Vagina (tissue), 2 donors: Measurements from ENCODE around the gene PPM1D. TPM values are rescaled to one million over a fixed set of nuclear protein-coding genes. Genes with fewer than 3 reads are reported as not detected.

Experiments used
- DNase-seq, 2 donors: peaks; one replicate each; pipeline ENCODE4 v3.0.0-alpha.2; 2017; ENCODE audit errors: extremely low spot score in 2 of 2
- H3K27ac ChIP-seq: fragments of 200-600 bp; sonication (generic); one replicate; pipeline ENCODE4 v1.5.1; 2019
- H3K27me3 ChIP-seq: fragments of 200-600 bp; sonication (generic); one replicate; pipeline ENCODE4 v1.5.1; 2019
- H3K36me3 ChIP-seq, 2 donors: fragments of 200-600 bp; sonication (generic); one replicate each; pipeline ENCODE4 v1.5.1; 2017 to 2019
- H3K4me1 ChIP-seq: fragments of 200-600 bp; sonication (generic); one replicate; pipeline ENCODE4 v1.5.1; 2019
- H3K4me3 ChIP-seq, 2 donors: fragments of 200-600 bp; sonication (generic); 1 replicate in 1 of 2; 2 replicates in 1 of 2; pipeline ENCODE4 v1.5.1; 2016 to 2019
- H3K9me3 ChIP-seq: fragments of 200-600 bp; sonication (generic); one replicate; pipeline ENCODE4 v1.5.1; 2019
- CTCF ChIP-seq, 3 experiments: fragments of 450-650 bp in 2 of 3; fragments of 200-600 bp in 1 of 3; sonication (generic) in 1 of 3; IDR thresholded peaks; one replicate each; pipeline ENCODE4 v1.5.1; 2017 to 2019; ENCODE audit warnings: antibody characterized with exemption in 3 of 3, mild to moderate bottlenecking in 2 of 3, moderate library complexity in 2 of 3
- POLR2A ChIP-seq, 2 donors: fragments of 450-650 bp; IDR thresholded peaks; one replicate each; pipeline ENCODE4 v1.6.1; 2017; ENCODE audit warnings: antibody characterized with exemption in 2 of 2, mild to moderate bottlenecking in 2 of 2, moderate library complexity in 2 of 2
- POLR2AphosphoS5 ChIP-seq, 2 donors: sonication (generic); formaldehyde crosslinking; IDR thresholded peaks; one replicate each; pipeline ENCODE4 v1.9.0; 2017; ENCODE audit warnings: antibody characterized with exemption in 2 of 2, mild to moderate bottlenecking in 2 of 2, low read depth in 1 of 2; ENCODE audit not compliant: insufficient read depth in 1 of 2
- intact Hi-C: fragments of 100-400 bp; cut with DNase I; formaldehyde crosslinking; loops from one replicate; pipeline ENCODE4 v1.15.1; 2023
- total RNA-seq: library from RNA; depleted of rRNA; stranded (reverse); fragments of >200 nt; gene quantifications from one replicate; pipeline ENCODE4 v1.2.3, GENCODE V29; 2016

PPM1D gene
- total RNA-seq, 1 donor from 2014 or later = 9.8 TPM

GRCh38 chr17:60680754-60681153 lies 80.8 kb downstream of the PPM1D start:
- H3K27me3 ChIP-seq = no peaks in the 10 kb centered on the region
- peaks cover 0 to 3% of the 10 kb centered on the region in 2 donors for H3K36me3 ChIP-seq
- no peak overlapping the region for H3K4me3 ChIP-seq
- DNase-seq = no peak
- intact Hi-C loops = no loop called here
- no peaks in the 10 kb centered on the region for H3K9me3 ChIP-seq
- no peak for TF ChIP-seq CTCF (IDR thresholded peaks at IDR 0.05)
- no peak for TF ChIP-seq POLR2A (IDR thresholded peaks at IDR 0.05)
- no peak for TF ChIP-seq POLR2AphosphoS5 (IDR thresholded peaks at IDR 0.05; ENCODE audit: insufficient read depth in 1 of 2, low read depth in 1 of 2)
- no peak overlapping the region for H3K27ac ChIP-seq
- peaks cover 15% of the 10 kb centered on the region for H3K4me1 ChIP-seq

DNA sequence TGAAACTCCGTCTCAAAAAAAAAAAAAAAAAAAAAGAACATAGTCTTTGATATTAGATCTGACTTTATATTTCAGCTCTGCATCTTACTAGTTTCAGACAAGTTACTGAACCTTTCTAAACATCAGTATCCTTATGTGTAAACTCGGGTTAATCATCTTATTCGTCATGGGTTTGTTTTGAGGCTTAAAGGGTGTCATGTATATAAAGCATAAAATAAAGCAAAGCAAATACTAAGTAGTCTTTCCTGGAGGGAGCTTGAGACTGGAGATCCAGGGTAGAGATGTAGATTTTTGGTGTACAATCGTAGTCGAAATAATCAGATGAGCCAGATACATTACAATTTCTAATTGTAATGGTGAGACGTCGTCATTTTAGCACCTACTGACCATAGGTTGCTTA lies 85.4 kb downstream of the PPM1D start:
- TF ChIP-seq POLR2A (IDR thresholded peaks at IDR 0.05) = no peak
- TF ChIP-seq POLR2AphosphoS5 (IDR thresholded peaks at IDR 0.05; ENCODE audit: insufficient read depth in 1 of 2, low read depth in 1 of 2) = no peak
- TF ChIP-seq CTCF (IDR thresholded peaks at IDR 0.05) = no peak
- intact Hi-C loops = no loop called here

DNA sequence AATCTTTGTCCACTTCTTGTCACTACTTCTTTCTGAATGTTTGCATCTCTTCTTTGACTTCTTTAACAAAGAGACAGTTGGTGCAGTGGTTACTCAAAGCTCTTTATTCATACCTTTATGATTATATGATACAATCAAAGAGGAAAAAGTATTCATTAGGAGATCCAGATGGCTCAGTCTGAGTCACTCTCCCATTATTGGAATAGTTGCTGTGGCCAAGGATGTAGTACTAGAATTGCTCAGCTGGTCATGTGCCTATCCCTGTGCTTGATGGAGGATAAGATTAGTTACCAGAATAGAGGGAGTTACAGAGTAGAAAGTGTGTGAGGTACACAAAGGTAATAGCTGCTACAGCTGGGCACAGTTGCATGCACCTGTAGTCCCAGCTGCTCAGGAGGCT lies 96.0 kb downstream of the PPM1D start:
- no peak for TF ChIP-seq POLR2AphosphoS5 (IDR thresholded peaks at IDR 0.05; ENCODE audit: insufficient read depth in 1 of 2, low read depth in 1 of 2)
- TF ChIP-seq POLR2A (IDR thresholded peaks at IDR 0.05) = no peak
- no peak for TF ChIP-seq CTCF (IDR thresholded peaks at IDR 0.05)
- Histone ChIP-seq H3K27me3 (no peaks in the 10 kb centered on the region), H3K4me1 (no peaks in the 10 kb centered on the region), H3K36me3 (peaks cover 0 to 10% of the 10 kb centered on the region in 2 donors), H3K27ac (no peak overlapping the region), H3K9me3 (no peaks in the 10 kb centered on the region), H3K4me3 (no peak overlapping the region)
- DNase-seq = no peak
- intact Hi-C loops = no loop called here

More for the DNA sequence above, 85.4 kb downstream of the PPM1D start:
- Histone ChIP-seq H3K4me1 (no peaks in the 10 kb centered on the region), H3K4me3 (no peak overlapping the region), H3K27me3 (no peaks in the 10 kb centered on the region), H3K9me3 (no peaks in the 10 kb centered on the region), H3K27ac (no peak overlapping the region), H3K36me3 (peaks cover 0 to 15% of the 10 kb centered on the region in 2 donors)
- no peak for DNase-seq

- Histone ChIP-seq H3K27ac (no peak overlapping the region), H3K4me1 (no peaks in the 10 kb centered on the region), H3K4me3 (no peak overlapping the region), H3K9me3 (no peaks in the 10 kb centered on the region), H3K27me3 (no peaks in the 10 kb centered on the region), H3K36me3 (no peaks in the 10 kb centered on the region)
- TF ChIP-seq CTCF (IDR thresholded peaks at IDR 0.05) (no peak), POLR2AphosphoS5 (IDR thresholded peaks at IDR 0.05; ENCODE audit: insufficient read depth in 1 of 2, low read depth in 1 of 2) (no peak), POLR2A (IDR thresholded peaks at IDR 0.05) (no peak)
- intact Hi-C loops = no loop called here
- DNase-seq = no peak
Measured at GRCh38 chr17:60699090-60699489, 99.1 kb downstream of the PPM1D start.

GRCh38 chr17:60704170-60704569 lies 104.2 kb downstream of the PPM1D start:
- no peaks in the 10 kb centered on the region for H3K4me1 ChIP-seq
- TF ChIP-seq POLR2AphosphoS5 (IDR thresholded peaks at IDR 0.05; ENCODE audit: insufficient read depth in 1 of 2, low read depth in 1 of 2) (no peak), CTCF (IDR thresholded peaks at IDR 0.05) (no peak), POLR2A (IDR thresholded peaks at IDR 0.05) (no peak)
- no peaks in the 10 kb centered on the region for H3K9me3 ChIP-seq
- DNase-seq = no peak
- peaks cover 0 to 2% of the 10 kb centered on the region in 2 donors for H3K36me3 ChIP-seq
- H3K27ac ChIP-seq = no peak overlapping the region
- H3K27me3 ChIP-seq = no peaks in the 10 kb centered on the region
- H3K4me3 ChIP-seq = no peak overlapping the region
- intact Hi-C loops = no loop called here
